ENCODE results near the gene LPAR3. TPM values are rescaled to one million over a fixed set of nuclear protein-coding genes. Genes with fewer than 3 reads are reported as not detected.

Gene LPAR3
- total RNA-seq, 1 donor from 2014 or later: 0.47 TPM

- Mint-ChIP-seq H3K27ac (peak overlapping the region; percentile 82), H3K9me3 (no peaks in the 10 kb centered on the region), H3K36me3 (ENCODE audit: low read depth) (peaks cover 10% of the 10 kb centered on the region), H3K4me3 (peak overlapping the region; percentile 77), H3K27me3 (ENCODE audit: insufficient read depth) (peaks cover 1% of the 10 kb centered on the region), H3K4me1 (ENCODE audit: low read depth) (peaks cover 53% of the 10 kb centered on the region)
- DNase-seq (ENCODE audit: low spot score): peak; percentile 66
- intact Hi-C loops (cut with micrococcal nuclease): loop anchor here (1.0 to 10.0 kb wide), 11 partner anchors 9 to 722 kb away; partner anchors contain the start of genes BCL10, C1orf52, CCN1 and CTBS
These were observed 30.2 kb downstream of the LPAR3 start for GRCh38 chr1:84862810-84863251.

GRCh38 chr1:84861988-84862644 is 30.9 kb downstream of the LPAR3 start:
- no peak for DNase-seq (ENCODE audit: low spot score)
- intact Hi-C loops (cut with micrococcal nuclease): loop anchor here (1.0 to 10.0 kb wide), 11 partner anchors 8 to 723 kb away; partner anchors contain the start of genes BCL10, C1orf52, CCN1 and CTBS
- Mint-ChIP-seq H3K4me3 (peak overlapping the region; percentile 8), H3K36me3 (ENCODE audit: low read depth) (peaks cover 10% of the 10 kb centered on the region), H3K4me1 (ENCODE audit: low read depth) (peaks cover 53% of the 10 kb centered on the region), H3K27ac (peak overlapping the region; percentile 24), H3K9me3 (no peaks in the 10 kb centered on the region), H3K27me3 (ENCODE audit: insufficient read depth) (peaks cover 1% of the 10 kb centered on the region)

GRCh38 chr1:84861516-84861915 is 31.5 kb downstream of the LPAR3 start:
- H3K4me3 Mint-ChIP-seq: no peak overlapping the region

GRCh38 chr1:84859866-84860265 is 33.1 kb downstream of the LPAR3 start:
- Mint-ChIP-seq H3K27ac (no peak overlapping the region), H3K9me3 (no peaks in the 10 kb centered on the region), H3K36me3 (ENCODE audit: low read depth) (peaks cover 10% of the 10 kb centered on the region), H3K4me1 (ENCODE audit: low read depth) (peaks cover 63% of the 10 kb centered on the region), H3K27me3 (ENCODE audit: insufficient read depth) (peaks cover 1% of the 10 kb centered on the region), H3K4me3 (no peak overlapping the region)
- intact Hi-C loops (cut with micrococcal nuclease): loop anchor here (5.0 to 10.0 kb wide), 7 partner anchors 87 to 725 kb away; partner anchors contain the start of genes BCL10, C1orf52, CCN1 and CTBS
- DNase-seq (ENCODE audit: low spot score): no peak

More at GRCh38 chr1:84861516-84861915, 31.5 kb downstream of the LPAR3 start:
- DNase-seq (ENCODE audit: low spot score): no peak
- Mint-ChIP-seq H3K4me1 (ENCODE audit: low read depth) (peaks cover 53% of the 10 kb centered on the region), H3K27ac (no peak overlapping the region), H3K9me3 (no peaks in the 10 kb centered on the region), H3K27me3 (ENCODE audit: insufficient read depth) (peaks cover 1% of the 10 kb centered on the region), H3K36me3 (ENCODE audit: low read depth) (peaks cover 10% of the 10 kb centered on the region)
- intact Hi-C loops (cut with micrococcal nuclease): loop anchor here (5.0 to 10.0 kb wide), 7 partner anchors 86 to 723 kb away; partner anchors contain the start of genes BCL10, C1orf52, CCN1 and CTBS

GRCh38 chr1:84857906-84858305 is 35.1 kb downstream of the LPAR3 start:
- intact Hi-C loops (cut with micrococcal nuclease): no loop called here
- Mint-ChIP-seq H3K27ac (no peak overlapping the region), H3K9me3 (peaks cover 3% of the 10 kb centered on the region), H3K4me3 (no peak overlapping the region), H3K36me3 (ENCODE audit: low read depth) (peaks cover 9% of the 10 kb centered on the region), H3K4me1 (ENCODE audit: low read depth) (peaks cover 72% of the 10 kb centered on the region), H3K27me3 (ENCODE audit: insufficient read depth) (peaks cover 1% of the 10 kb centered on the region)
- no peak for DNase-seq (ENCODE audit: low spot score)

GRCh38 chr1:84856726-84857270 is 36.2 kb downstream of the LPAR3 start:
- intact Hi-C loops (cut with micrococcal nuclease): no loop called here
- Mint-ChIP-seq H3K9me3 (peaks cover 3% of the 10 kb centered on the region), H3K27ac (no peak overlapping the region), H3K27me3 (ENCODE audit: insufficient read depth) (peaks cover 1% of the 10 kb centered on the region), H3K4me3 (no peak overlapping the region), H3K4me1 (ENCODE audit: low read depth) (peaks cover 66% of the 10 kb centered on the region), H3K36me3 (ENCODE audit: low read depth) (peaks cover 15% of the 10 kb centered on the region)
- no peak for DNase-seq (ENCODE audit: low spot score)

- Mint-ChIP-seq H3K27ac (no peak overlapping the region), H3K36me3 (ENCODE audit: low read depth) (peaks cover 18% of the 10 kb centered on the region), H3K27me3 (ENCODE audit: insufficient read depth) (peaks cover 1% of the 10 kb centered on the region), H3K4me1 (ENCODE audit: low read depth) (peaks cover 57% of the 10 kb centered on the region), H3K9me3 (peaks cover 3% of the 10 kb centered on the region), H3K4me3 (no peak overlapping the region)
- intact Hi-C loops (cut with micrococcal nuclease): loop anchor here (2.0 kb wide), 2 partner anchors 21 to 141 kb away; partner anchors contain the start of gene MCOLN2
- DNase-seq (ENCODE audit: low spot score): no peak
These were observed 37.0 kb downstream of the LPAR3 start for GRCh38 chr1:84855691-84856630.

- Mint-ChIP-seq H3K27me3 (ENCODE audit: insufficient read depth) (peaks cover 1% of the 10 kb centered on the region), H3K4me1 (ENCODE audit: low read depth) (peaks cover 52% of the 10 kb centered on the region), H3K27ac (no peak overlapping the region), H3K9me3 (peaks cover 3% of the 10 kb centered on the region), H3K36me3 (ENCODE audit: low read depth) (peaks cover 16% of the 10 kb centered on the region), H3K4me3 (peak overlapping the region; percentile 12)
- DNase-seq (ENCODE audit: low spot score): no peak
- intact Hi-C loops (cut with micrococcal nuclease): loop anchor here (2.0 kb wide), 2 partner anchors 20 to 142 kb away; partner anchors contain the start of gene MCOLN2
These were observed 37.8 kb downstream of the LPAR3 start for GRCh38 chr1:84855168-84855567.

- Mint-ChIP-seq H3K9me3 (peaks cover 3% of the 10 kb centered on the region), H3K4me1 (ENCODE audit: low read depth) (peaks cover 42% of the 10 kb centered on the region), H3K27ac (peak overlapping the region; percentile 66), H3K36me3 (ENCODE audit: low read depth) (peaks cover 16% of the 10 kb centered on the region), H3K27me3 (ENCODE audit: insufficient read depth) (peaks cover 1% of the 10 kb centered on the region), H3K4me3 (peak overlapping the region; percentile 0)
- DNase-seq (ENCODE audit: low spot score): peak; percentile 61
- intact Hi-C loops (cut with micrococcal nuclease): loop anchor here (1.0 to 5.0 kb wide), 7 partner anchors 8 to 709 kb away; partner anchors contain the start of genes LPAR3 and MCOLN2
These were observed 39.0 kb downstream of the LPAR3 start for GRCh38 chr1:84853741-84854721.

- intact Hi-C loops (cut with micrococcal nuclease): loop anchor here (5.0 kb wide), 2 partner anchors 40 to 70 kb away; partner anchors contain the start of gene LPAR3
- H3K27me3 Mint-ChIP-seq (ENCODE audit: insufficient read depth): peaks cover 3% of the 10 kb centered on the region
- peaks cover 11% of the 10 kb centered on the region for H3K36me3 Mint-ChIP-seq (ENCODE audit: low read depth)
- no peak overlapping the region for H3K4me3 Mint-ChIP-seq
- peaks cover 45% of the 10 kb centered on the region for H3K4me1 Mint-ChIP-seq (ENCODE audit: low read depth)
- peaks cover 3% of the 10 kb centered on the region for H3K9me3 Mint-ChIP-seq
- DNase-seq (ENCODE audit: low spot score): no peak
- H3K27ac Mint-ChIP-seq: no peak overlapping the region
These were observed 41.2 kb downstream of the LPAR3 start for GRCh38 chr1:84851839-84852238.

GRCh38 chr1:84849357-84849975 is 43.5 kb downstream of the LPAR3 start:
- DNase-seq (ENCODE audit: low spot score): no peak
- no peak overlapping the region for H3K27ac Mint-ChIP-seq
- H3K27me3 Mint-ChIP-seq (ENCODE audit: insufficient read depth): peaks cover 9% of the 10 kb centered on the region
- peaks cover 11% of the 10 kb centered on the region for H3K36me3 Mint-ChIP-seq (ENCODE audit: low read depth)
- H3K4me1 Mint-ChIP-seq (ENCODE audit: low read depth): peaks cover 32% of the 10 kb centered on the region
- peaks cover 3% of the 10 kb centered on the region for H3K9me3 Mint-ChIP-seq
- no peak overlapping the region for H3K4me3 Mint-ChIP-seq
- intact Hi-C loops (cut with micrococcal nuclease): no loop called here

All from activated T-helper 1 cell treated with anti-CD3 and anti-CD28 coated beads, Interleukin-12 subunit alpha, Interleukin-12 subunit beta, Interleukin-2, Interleukin-4 antibody, amounts not matched to agents 30 ng/mL and 10 ng/mL and 1 ng/mL, durations not matched to agents 14 hours and 24 hours and 36 hours (primary cell).